ENCODE data around the gene PIH1D2.
"Not testable (repeated sequence)": the region's sequence is repeated elsewhere in the genome, so short reads cannot be mapped to it uniquely, and the experiment has no call there.

Gene PIH1D2

GRCh38 chr11:112073941-112074811 lies at the start of gene PIH1D2, which contains the start of gene NKAPD1:
Gene PIH1D2 (minus strand): TSS chr11:112074017. CDS start chr11:112073174, 843 bp downstream.
Gene NKAPD1 (plus strand): TSS chr11:112074299. CDS start chr11:112075575, 1,276 bp downstream.
- peak; percentile 67 for DNase-seq (ENCODE audit: low read depth)

- no peak for DNase-seq (ENCODE audit: low read depth)
Observed at GRCh38 chr11:112123129-112123528, 49.3 kb upstream of the PIH1D2 start.

DNA sequence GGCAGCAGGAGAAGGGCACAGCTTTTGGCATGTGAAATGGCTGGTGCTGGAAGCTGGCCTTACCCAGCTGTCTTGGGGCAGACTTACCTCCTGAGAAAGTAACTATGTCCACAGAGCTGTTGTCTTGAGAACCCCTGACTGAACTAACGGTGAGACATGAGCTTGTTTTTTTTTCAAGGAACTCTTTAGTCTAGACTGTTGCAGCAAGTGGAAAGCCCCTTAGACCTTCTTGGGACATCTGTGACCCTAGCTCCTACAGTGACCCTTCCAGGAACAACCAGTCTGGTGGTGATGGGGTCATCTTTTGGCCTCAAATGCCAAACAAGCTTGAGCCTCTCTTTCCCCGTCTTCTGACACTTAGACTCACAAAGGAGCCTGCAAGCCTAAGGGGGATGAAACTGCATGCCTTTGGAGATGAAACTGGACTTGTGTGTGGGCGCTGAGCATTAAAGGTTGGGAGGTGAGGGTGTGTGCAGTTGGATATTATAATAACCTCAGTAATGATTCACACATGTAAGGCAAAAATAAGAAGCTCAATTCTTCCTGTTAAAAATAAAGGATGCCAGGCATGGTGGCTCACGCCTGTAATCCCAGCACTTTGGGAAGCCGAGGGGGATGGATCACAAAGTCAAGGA lies 48.3 kb upstream of the PIH1D2 start:
- no peak for DNase-seq (ENCODE audit: low read depth)

DNA sequence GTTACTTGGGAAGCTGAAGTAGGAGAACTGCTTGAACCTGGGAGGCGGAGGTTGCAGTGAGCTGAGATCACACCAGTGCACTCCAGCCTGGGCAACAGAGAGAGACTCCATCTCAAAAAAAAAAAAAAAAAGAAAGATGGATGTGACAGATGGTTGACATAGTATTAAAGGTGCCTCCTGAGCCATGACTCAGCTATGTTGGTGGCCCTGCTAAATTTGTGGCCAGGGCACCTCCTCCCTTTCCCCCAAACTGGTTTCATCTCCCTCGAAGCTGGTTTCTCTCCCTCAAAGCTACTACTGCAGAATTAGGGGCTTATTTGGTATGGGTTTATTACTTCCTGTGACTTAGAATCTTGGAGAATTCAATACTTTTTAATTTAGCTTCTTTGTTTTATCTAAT lies 44.4 kb upstream of the PIH1D2 start:
- DNase-seq (ENCODE audit: low read depth) = no peak

- DNase-seq (ENCODE audit: low read depth) = no peak
Observed at GRCh38 chr11:112115386-112115785, 41.6 kb upstream of the PIH1D2 start.

GRCh38 chr11:112114460-112114859 lies 40.6 kb upstream of the PIH1D2 start:
- no peak for DNase-seq (ENCODE audit: low read depth)

GRCh38 chr11:112113539-112114457 lies 40.0 kb upstream of the PIH1D2 start:
- DNase-seq (ENCODE audit: low read depth) = no peak

DNA sequence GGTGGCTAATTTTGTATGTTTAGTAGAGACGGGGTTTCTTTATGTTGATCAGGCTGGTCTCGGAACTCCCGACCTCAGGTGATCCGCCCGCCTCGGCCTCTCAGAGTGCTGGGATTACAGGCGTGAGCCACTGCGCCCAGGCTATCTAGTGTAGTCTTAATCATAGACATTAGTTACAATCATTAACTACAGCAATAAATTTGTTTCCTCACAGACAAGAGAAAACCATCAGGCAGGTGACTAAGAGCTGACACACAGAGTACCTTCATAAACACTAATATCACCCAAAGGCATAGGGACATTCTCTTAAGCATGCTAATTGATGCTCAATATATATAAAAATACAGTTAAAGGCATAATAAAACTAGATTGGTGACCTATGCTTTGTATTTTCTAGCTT lies 32.3 kb upstream of the PIH1D2 start:
- no peak for DNase-seq (ENCODE audit: low read depth)

GRCh38 chr11:112103446-112103845 lies 29.6 kb upstream of the PIH1D2 start:
- no peak for DNase-seq (ENCODE audit: low read depth)

DNA sequence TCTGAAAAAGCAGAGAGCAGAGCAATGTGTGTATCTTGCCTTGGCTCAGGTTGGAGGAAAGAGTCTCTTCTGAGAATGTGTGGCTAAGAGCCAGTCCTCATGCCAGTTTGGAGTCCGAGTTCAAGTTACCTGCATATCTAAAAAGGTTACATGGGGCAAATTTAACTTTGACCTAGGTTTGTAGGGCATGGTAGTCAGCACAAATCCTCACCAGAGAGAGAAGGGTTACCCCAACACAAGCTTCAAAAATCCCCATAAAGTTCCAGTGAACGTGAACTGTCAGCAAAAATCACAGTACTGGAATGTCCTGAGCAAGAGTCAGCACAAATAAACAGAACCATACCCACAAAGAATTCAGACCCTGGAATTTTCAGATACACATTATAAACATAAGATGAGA lies 26.6 kb upstream of the PIH1D2 start:
- no peak for DNase-seq (ENCODE audit: low read depth)

GRCh38 chr11:112097734-112098528 lies 24.1 kb upstream of the PIH1D2 start:
- DNase-seq (ENCODE audit: low read depth) = no peak

GRCh38 chr11:112096194-112096593 lies 22.4 kb upstream of the PIH1D2 start:
- DNase-seq (ENCODE audit: low read depth) = no peak

DNA sequence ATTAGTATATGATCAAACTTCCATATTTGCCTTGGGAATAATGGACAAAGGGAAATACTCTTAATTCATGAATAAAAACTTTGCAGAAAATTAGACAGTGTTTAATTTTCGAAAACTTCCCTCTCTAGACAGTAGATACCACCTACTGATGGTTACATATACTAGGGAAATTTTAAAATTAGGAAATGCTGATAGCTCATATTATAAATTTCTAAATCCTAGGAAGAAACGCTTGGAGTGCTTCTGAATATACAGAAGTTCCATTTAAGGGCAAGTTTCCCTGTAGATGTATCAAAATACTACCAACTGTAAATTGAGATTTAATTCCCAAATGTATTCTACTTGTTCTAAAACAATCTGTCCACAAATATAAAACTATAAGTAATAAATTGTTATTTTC lies 21.5 kb upstream of the PIH1D2 start:
- not testable (repeated sequence) for DNase-seq (ENCODE audit: low read depth)

- no peak for DNase-seq (ENCODE audit: low read depth)
Observed at GRCh38 chr11:112087212-112087611, 13.4 kb upstream of the PIH1D2 start.

GRCh38 chr11:112086422-112087191 lies 12.8 kb upstream of the PIH1D2 start, which contains the start of the genes SDHD and TIMM8B:
Gene SDHD (plus strand): TSS chr11:112086873. CDS start chr11:112086908, 35 bp downstream.
Gene TIMM8B (minus strand): TSS chr11:112086756. CDS start chr11:112086723, 33 bp downstream.
- peak; percentile 95 for DNase-seq (ENCODE audit: low read depth)

DNA sequence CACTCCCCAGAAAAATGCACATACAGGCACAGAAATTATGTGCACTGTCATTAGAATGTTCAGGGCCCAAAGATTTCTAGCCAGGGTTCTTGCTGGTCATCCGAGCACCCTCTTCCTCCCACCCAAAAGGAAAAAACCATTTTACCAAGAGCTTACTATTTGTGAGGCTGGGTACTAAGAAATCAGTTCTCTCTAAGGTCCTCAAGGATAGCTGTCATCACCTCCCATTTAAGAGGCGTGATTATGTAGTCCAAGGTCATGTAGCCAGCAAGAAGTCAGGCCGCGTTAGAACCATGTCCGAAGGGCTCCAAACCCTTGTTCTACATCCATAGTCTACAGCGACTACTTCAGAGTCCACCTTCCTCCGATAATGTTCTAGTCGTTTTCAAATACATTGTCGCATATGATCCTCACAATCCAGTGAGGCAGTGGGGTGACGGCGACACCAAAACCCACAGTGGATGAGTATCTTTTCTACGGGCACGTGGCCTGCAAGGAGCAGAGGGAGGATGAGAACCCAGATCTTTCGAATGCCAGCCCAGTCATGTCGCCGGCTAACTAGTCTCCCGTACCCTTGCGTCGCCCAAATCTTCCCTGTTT lies 12.1 kb upstream of the PIH1D2 start:
- DNase-seq (ENCODE audit: low read depth) = no peak

DNA sequence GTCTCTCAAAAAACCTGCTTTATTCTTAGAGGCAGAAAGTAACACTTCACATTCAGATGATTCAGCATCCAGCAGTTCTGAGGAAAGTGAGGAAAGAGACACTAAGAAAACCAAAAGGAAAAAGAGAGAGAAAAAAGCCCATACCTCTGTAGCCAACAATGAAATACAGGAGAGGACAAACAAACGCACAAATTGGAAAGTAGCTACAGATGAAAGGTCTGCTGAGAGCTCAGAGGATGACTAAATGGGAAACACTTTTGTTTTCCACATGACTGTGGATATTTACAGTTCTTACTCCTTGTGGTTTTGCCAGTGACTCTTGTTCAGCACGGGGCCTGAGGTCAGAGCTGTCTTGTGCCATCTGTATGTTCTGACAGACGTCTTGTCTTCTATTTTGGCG lies 8.9 kb upstream of the PIH1D2 start:
- no peak for DNase-seq (ENCODE audit: low read depth)

- no peak for DNase-seq (ENCODE audit: low read depth)
Observed at GRCh38 chr11:112062923-112063322, 10.9 kb downstream of the PIH1D2 start.

DNA sequence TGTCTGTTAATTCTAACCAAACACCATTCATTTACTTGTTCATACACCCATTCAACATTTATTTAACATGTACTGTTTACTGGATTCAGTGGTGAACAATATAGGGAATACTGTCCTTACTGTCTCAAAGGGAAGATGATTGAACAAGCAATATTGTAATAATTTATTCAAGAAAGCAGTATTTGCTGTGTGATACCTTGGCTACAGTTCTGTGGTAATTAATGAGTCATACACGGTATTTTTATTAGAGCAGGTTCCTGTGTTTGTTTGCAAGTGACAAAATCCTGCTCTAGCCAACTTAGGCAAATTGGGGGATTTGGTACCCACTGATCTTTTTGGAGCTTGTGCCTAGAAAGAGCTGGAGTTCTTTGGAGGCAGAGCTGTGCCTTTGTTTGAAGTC lies 15.7 kb downstream of the PIH1D2 start:
- DNase-seq (ENCODE audit: low read depth) = no peak

DNA sequence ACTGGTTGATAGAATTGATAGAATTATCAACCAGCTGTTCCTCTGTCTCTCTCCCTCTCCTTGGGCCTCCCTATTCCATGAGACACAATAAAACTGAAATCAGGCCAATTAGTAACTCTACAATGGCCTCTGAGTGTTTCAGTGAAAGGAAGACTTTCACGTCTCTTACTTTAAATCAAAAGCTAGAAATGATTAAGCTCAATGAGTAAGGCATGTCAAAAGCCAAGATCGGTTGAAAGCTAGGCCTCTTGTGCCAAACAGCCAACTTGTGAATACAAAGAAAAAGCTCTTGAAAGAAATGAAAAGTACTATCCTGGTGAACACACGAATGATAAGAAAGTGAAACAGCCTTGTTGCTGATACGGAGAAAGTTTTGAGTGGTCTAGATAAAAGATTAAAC lies 16.6 kb downstream of the PIH1D2 start:
- no peak for DNase-seq (ENCODE audit: low read depth)

Data from activated T-cell treated with anti-CD3 and anti-CD28 coated beads for 1 hour (primary cell).